ENCODE data around the gene PIK3CB.

Gene PIK3CB

DNA sequence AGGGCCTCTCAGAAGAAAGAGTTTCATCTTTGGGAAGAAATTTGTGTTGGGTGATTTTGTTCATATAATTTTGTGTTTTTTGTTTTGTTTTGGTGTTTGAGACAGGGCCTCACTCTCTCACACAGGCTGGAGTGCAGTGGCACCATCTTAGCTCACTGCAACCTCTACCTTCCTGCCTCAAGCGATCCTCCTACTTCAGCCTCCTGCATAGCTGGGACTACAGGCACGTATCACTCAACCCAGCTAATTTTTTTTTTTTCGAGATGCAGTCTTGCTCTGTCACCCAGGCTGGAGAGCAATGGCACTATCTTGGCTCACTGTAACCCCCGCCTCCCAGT, 29.0 kb upstream of the PIK3CB start:
- no peaks in the 10 kb centered on the region for H3K79me2 ChIP-seq (ENCODE audit: insufficient read depth, low read length)
- no peaks in the 10 kb centered on the region for H3K36me3 ChIP-seq (ENCODE audit: low read length)
- no peaks in the 10 kb centered on the region for H3K9me3 ChIP-seq (ENCODE audit: insufficient read depth, low read length)
- no peaks in the 10 kb centered on the region for H3K9me2 ChIP-seq (replicated peaks; ENCODE audit: insufficient read depth, low read length)
- H2AFZ ChIP-seq (ENCODE audit: low read depth, low read length, severe bottlenecking) = peak overlapping the region; percentile 32
- no peak overlapping the region for H3K4me2 ChIP-seq (ENCODE audit: low read depth, low read length, poor library complexity, severe bottlenecking)
- H3K9ac ChIP-seq (ENCODE audit: low read length) = no peak overlapping the region
- no peak overlapping the region for H3K27ac ChIP-seq (ENCODE audit: low read depth, low read length)
- no peaks in the 10 kb centered on the region for H3K27me3 ChIP-seq (ENCODE audit: low read length)
- no peaks in the 10 kb centered on the region for H3F3A ChIP-seq (ENCODE audit: insufficient read depth)
- H4K20me1 ChIP-seq (ENCODE audit: low read depth, low read length) = no peaks in the 10 kb centered on the region
- H3K4me3 ChIP-seq (ENCODE audit: insufficient read depth, low read length, poor library complexity, severe bottlenecking) = no peak overlapping the region
- TF ChIP-seq CTCF (IDR thresholded peaks at IDR 0.05; ENCODE audit: insufficient read depth, low read length, poor library complexity, severe bottlenecking) (no peak), EZH2phosphoT487 (conservative IDR thresholded peaks at IDR 0.05; ENCODE audit: low read length) (no peak)

GRCh38 chr3:138862924-138863775, 28.4 kb upstream of the PIK3CB start:
- H3K27ac ChIP-seq (ENCODE audit: low read depth, low read length) = no peak overlapping the region

DNA sequence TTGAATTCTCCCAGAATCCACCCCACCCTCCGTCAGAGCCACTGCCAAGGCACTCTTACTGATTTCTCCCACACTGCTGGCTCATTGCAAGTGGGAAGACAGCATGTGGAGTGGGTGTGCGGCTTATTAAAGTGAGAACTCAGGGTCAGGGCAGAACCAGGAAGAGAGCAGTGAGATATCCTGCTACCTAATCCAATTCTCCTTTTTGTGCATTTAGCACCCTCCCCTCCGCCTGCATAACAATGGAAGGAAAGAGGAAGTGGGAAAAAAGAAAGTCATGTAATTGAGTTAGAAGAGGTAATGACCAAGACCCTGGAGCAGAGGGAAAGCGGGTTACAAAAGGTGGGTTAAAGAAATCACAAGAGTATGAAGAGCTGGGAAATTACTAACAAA, 27.8 kb upstream of the PIK3CB start:
- H3K9me3 ChIP-seq (ENCODE audit: insufficient read depth, low read length) = no peaks in the 10 kb centered on the region
- H3K79me2 ChIP-seq (ENCODE audit: insufficient read depth, low read length) = no peaks in the 10 kb centered on the region
- no peak for TF ChIP-seq EZH2phosphoT487 (conservative IDR thresholded peaks at IDR 0.05; ENCODE audit: low read length)
- no peak for TF ChIP-seq CTCF (IDR thresholded peaks at IDR 0.05; ENCODE audit: insufficient read depth, low read length, poor library complexity, severe bottlenecking)
- no peak overlapping the region for H3K4me2 ChIP-seq (ENCODE audit: low read depth, low read length, poor library complexity, severe bottlenecking)
- no peaks in the 10 kb centered on the region for H3F3A ChIP-seq (ENCODE audit: insufficient read depth)
- H4K20me1 ChIP-seq (ENCODE audit: low read depth, low read length) = no peaks in the 10 kb centered on the region
- no peak overlapping the region for H3K9ac ChIP-seq (ENCODE audit: low read length)
- no peak overlapping the region for H3K4me3 ChIP-seq (ENCODE audit: insufficient read depth, low read length, poor library complexity, severe bottlenecking)
- no peak overlapping the region for H3K27ac ChIP-seq (ENCODE audit: low read depth, low read length)
- H2AFZ ChIP-seq (ENCODE audit: low read depth, low read length, severe bottlenecking) = no peak overlapping the region
- H3K9me2 ChIP-seq (replicated peaks; ENCODE audit: insufficient read depth, low read length) = no peaks in the 10 kb centered on the region
- H3K27me3 ChIP-seq (ENCODE audit: low read length) = no peaks in the 10 kb centered on the region
- H3K36me3 ChIP-seq (ENCODE audit: low read length) = no peaks in the 10 kb centered on the region

More at GRCh38 chr3:138862924-138863775, 28.4 kb upstream of the PIK3CB start:
- Histone ChIP-seq H3K9ac (ENCODE audit: low read length) (no peak overlapping the region), H3K79me2 (ENCODE audit: insufficient read depth, low read length) (no peaks in the 10 kb centered on the region), H3K4me2 (ENCODE audit: low read depth, low read length, poor library complexity, severe bottlenecking) (no peak overlapping the region), H2AFZ (ENCODE audit: low read depth, low read length, severe bottlenecking) (peak overlapping the region; percentile 32), H4K20me1 (ENCODE audit: low read depth, low read length) (no peaks in the 10 kb centered on the region), H3K27me3 (ENCODE audit: low read length) (no peaks in the 10 kb centered on the region), H3F3A (ENCODE audit: insufficient read depth) (no peaks in the 10 kb centered on the region), H3K9me2 (replicated peaks; ENCODE audit: insufficient read depth, low read length) (no peaks in the 10 kb centered on the region), H3K9me3 (ENCODE audit: insufficient read depth, low read length) (no peaks in the 10 kb centered on the region), H3K36me3 (ENCODE audit: low read length) (no peaks in the 10 kb centered on the region), H3K4me3 (ENCODE audit: insufficient read depth, low read length, poor library complexity, severe bottlenecking) (no peak overlapping the region)
- TF ChIP-seq CTCF (IDR thresholded peaks at IDR 0.05; ENCODE audit: insufficient read depth, low read length, poor library complexity, severe bottlenecking) (no peak), EZH2phosphoT487 (conservative IDR thresholded peaks at IDR 0.05; ENCODE audit: low read length) (no peak)
